Ectodermal cell (in vitro differentiated cells): ENCODE data around the gene TMEM222.

Experiments
- H3K27ac ChIP-seq: 2 replicates; pipeline ENCODE4 v1.7.0; 2013; ENCODE audit warnings: mild to moderate bottlenecking, low read depth, low read length; ENCODE audit not compliant: insufficient read depth, poor library complexity, severe bottlenecking
- H3K27me3 ChIP-seq: 2 replicates; pipeline ENCODE4 v1.7.0; 2013; ENCODE audit warnings: mild to moderate bottlenecking, low read length; ENCODE audit not compliant: insufficient read depth, control insufficient read depth, poor library complexity, severe bottlenecking
- H3K36me3 ChIP-seq: one replicate; pipeline ENCODE4 v1.7.0; 2013; ENCODE audit warnings: low read length; ENCODE audit not compliant: control insufficient read depth, insufficient read depth
- H3K4me1 ChIP-seq: one replicate; pipeline ENCODE4 v1.7.0; 2013; ENCODE audit warnings: low read length; ENCODE audit not compliant: control insufficient read depth, insufficient read depth
- H3K4me3 ChIP-seq: 2 replicates; pipeline ENCODE4 v1.7.0; 2013; ENCODE audit warnings: low read depth, low read length, control low read depth; ENCODE audit not compliant: insufficient read depth
- H3K9me3 ChIP-seq: 2 replicates; pipeline ENCODE4 v1.7.0; 2013; ENCODE audit warnings: mild to moderate bottlenecking, low read length, moderate library complexity; ENCODE audit not compliant: control insufficient read depth
- WGBS, 2 experiments: methylation state at CpG; one replicate each; pipeline ENCODE4 v1.1.7; 2013; ENCODE audit warnings: missing lambda C conversion rate in 2 of 2; 5-methylcytosine and 5-hydroxymethylcytosine counted together

Gene TMEM222

GRCh38 chr1:27306071-27306470 lies 15.9 kb upstream of the TMEM222 start:
- Histone ChIP-seq H3K36me3 (no peaks in the 10 kb centered on the region), H3K9me3 (no peaks in the 10 kb centered on the region), H3K4me1 (peaks cover 43% of the 10 kb centered on the region), H3K4me3 (no peak overlapping the region), H3K27ac (peak overlapping the region; percentile 44), H3K27me3 (no peaks in the 10 kb centered on the region)
- WGBS, 2 experiments, result 89 to 90% methylated on average over 11 of the region's 11 CpGs

GRCh38 chr1:27306892-27307761 lies 14.8 kb upstream of the TMEM222 start:
- Histone ChIP-seq H3K4me3 (no peak overlapping the region), H3K27ac (peak overlapping the region; percentile 91), H3K36me3 (no peaks in the 10 kb centered on the region), H3K27me3 (no peaks in the 10 kb centered on the region), H3K9me3 (no peaks in the 10 kb centered on the region), H3K4me1 (peaks cover 35% of the 10 kb centered on the region)
- 25 to 26% methylated on average over 11 of the region's 11 CpGs for WGBS, 2 experiments

- 48 to 49% methylated on average over 6 of the region's 6 CpGs for WGBS, 2 experiments
- Histone ChIP-seq H3K4me3 (no peak overlapping the region), H3K27ac (peak overlapping the region; percentile 91), H3K9me3 (no peaks in the 10 kb centered on the region), H3K27me3 (no peaks in the 10 kb centered on the region), H3K36me3 (no peaks in the 10 kb centered on the region), H3K4me1 (peaks cover 35% of the 10 kb centered on the region)
These were observed 13.9 kb upstream of the TMEM222 start for GRCh38 chr1:27307874-27308598.

GRCh38 chr1:27314169-27314568 lies 7.8 kb upstream of the TMEM222 start:
- Histone ChIP-seq H3K27ac (no peak overlapping the region), H3K9me3 (no peaks in the 10 kb centered on the region), H3K4me1 (no peaks in the 10 kb centered on the region), H3K36me3 (no peaks in the 10 kb centered on the region), H3K27me3 (no peaks in the 10 kb centered on the region), H3K4me3 (no peak overlapping the region)
- 95 to 98% methylated on average over 2 of the region's 3 CpGs for WGBS, 2 experiments

GRCh38 chr1:27314737-27315136 lies 7.2 kb upstream of the TMEM222 start:
- Histone ChIP-seq H3K27me3 (no peaks in the 10 kb centered on the region), H3K4me1 (no peaks in the 10 kb centered on the region), H3K4me3 (no peak overlapping the region), H3K36me3 (no peaks in the 10 kb centered on the region), H3K27ac (no peak overlapping the region), H3K9me3 (no peaks in the 10 kb centered on the region)
- 79 to 87% methylated on average over 2 of the region's 2 CpGs for WGBS, 2 experiments

GRCh38 chr1:27316860-27317259 lies 5.1 kb upstream of the TMEM222 start:
- H3K36me3 ChIP-seq, result no peaks in the 10 kb centered on the region
- H3K4me3 ChIP-seq, result no peak overlapping the region
- no peaks in the 10 kb centered on the region for H3K9me3 ChIP-seq
- WGBS, 2 experiments, result 88 to 93% methylated on average over 5 of the region's 5 CpGs
- no peaks in the 10 kb centered on the region for H3K27me3 ChIP-seq
- no peaks in the 10 kb centered on the region for H3K4me1 ChIP-seq
- no peak overlapping the region for H3K27ac ChIP-seq

- Histone ChIP-seq H3K27me3 (no peaks in the 10 kb centered on the region), H3K4me3 (no peak overlapping the region), H3K4me1 (no peaks in the 10 kb centered on the region), H3K9me3 (no peaks in the 10 kb centered on the region), H3K36me3 (no peaks in the 10 kb centered on the region), H3K27ac (no peak overlapping the region)
- WGBS, 2 experiments, result 66 to 73% methylated on average over 4 of the region's 4 CpGs
These were observed 3.8 kb upstream of the TMEM222 start for GRCh38 chr1:27318136-27318535.

- H3K27ac ChIP-seq, result no peak overlapping the region
- no peaks in the 10 kb centered on the region for H3K27me3 ChIP-seq
- H3K36me3 ChIP-seq, result no peaks in the 10 kb centered on the region
- no peaks in the 10 kb centered on the region for H3K9me3 ChIP-seq
- 92 to 96% methylated on average over 1 of the region's 1 CpG for WGBS, 2 experiments
- no peak overlapping the region for H3K4me3 ChIP-seq
- H3K4me1 ChIP-seq, result peaks cover 3% of the 10 kb centered on the region
These were observed 3.4 kb upstream of the TMEM222 start for GRCh38 chr1:27318596-27318995.

- H3K9me3 ChIP-seq, result no peaks in the 10 kb centered on the region
- peaks cover 3% of the 10 kb centered on the region for H3K4me1 ChIP-seq
- H3K4me3 ChIP-seq, result peak overlapping the region; percentile 66
- H3K27ac ChIP-seq, result peak overlapping the region; percentile 62
- 17 to 19% methylated on average over 9 to 10 of the region's 10 CpGs for WGBS, 2 experiments
- H3K27me3 ChIP-seq, result no peaks in the 10 kb centered on the region
- H3K36me3 ChIP-seq, result peaks cover 10% of the 10 kb centered on the region
These were observed 742 bp downstream of the TMEM222 start for GRCh38 chr1:27322569-27323240.

- no peaks in the 10 kb centered on the region for H3K27me3 ChIP-seq
- WGBS, 2 experiments, result 96 to 97% methylated on average over 15 of the region's 15 CpGs
- H3K36me3 ChIP-seq, result peaks cover 10% of the 10 kb centered on the region
- H3K4me1 ChIP-seq, result peaks cover 3% of the 10 kb centered on the region
- H3K27ac ChIP-seq, result no peak overlapping the region
- H3K4me3 ChIP-seq, result no peak overlapping the region
- no peaks in the 10 kb centered on the region for H3K9me3 ChIP-seq
These were observed 3.3 kb downstream of the TMEM222 start for GRCh38 chr1:27325286-27325685.
